LNCaP clone FGC (cell line): ENCODE data around the gene SLC27A4.

ENCODE experiments used
- DNase-seq: peaks from one replicate; pipeline ENCODE4 v3.0.0-alpha.2; 2011; ENCODE audit warnings: low read depth
- H3K4me3 ChIP-seq: 2 replicates; pipeline ENCODE4 v1.5.1; 2011; ENCODE audit warnings: mild to moderate bottlenecking, low read depth, low read length, control low read depth
- TF ChIP-seq, protein P1 (sequence below): IDR thresholded peaks from 2 replicates; pipeline ENCODE4 v1.5.1; 2012; ENCODE audit warnings: mild to moderate bottlenecking; ENCODE audit not compliant: control insufficient read depth, insufficient read depth; ENCODE audit errors: extremely low read depth

Gene SLC27A4

DNA sequence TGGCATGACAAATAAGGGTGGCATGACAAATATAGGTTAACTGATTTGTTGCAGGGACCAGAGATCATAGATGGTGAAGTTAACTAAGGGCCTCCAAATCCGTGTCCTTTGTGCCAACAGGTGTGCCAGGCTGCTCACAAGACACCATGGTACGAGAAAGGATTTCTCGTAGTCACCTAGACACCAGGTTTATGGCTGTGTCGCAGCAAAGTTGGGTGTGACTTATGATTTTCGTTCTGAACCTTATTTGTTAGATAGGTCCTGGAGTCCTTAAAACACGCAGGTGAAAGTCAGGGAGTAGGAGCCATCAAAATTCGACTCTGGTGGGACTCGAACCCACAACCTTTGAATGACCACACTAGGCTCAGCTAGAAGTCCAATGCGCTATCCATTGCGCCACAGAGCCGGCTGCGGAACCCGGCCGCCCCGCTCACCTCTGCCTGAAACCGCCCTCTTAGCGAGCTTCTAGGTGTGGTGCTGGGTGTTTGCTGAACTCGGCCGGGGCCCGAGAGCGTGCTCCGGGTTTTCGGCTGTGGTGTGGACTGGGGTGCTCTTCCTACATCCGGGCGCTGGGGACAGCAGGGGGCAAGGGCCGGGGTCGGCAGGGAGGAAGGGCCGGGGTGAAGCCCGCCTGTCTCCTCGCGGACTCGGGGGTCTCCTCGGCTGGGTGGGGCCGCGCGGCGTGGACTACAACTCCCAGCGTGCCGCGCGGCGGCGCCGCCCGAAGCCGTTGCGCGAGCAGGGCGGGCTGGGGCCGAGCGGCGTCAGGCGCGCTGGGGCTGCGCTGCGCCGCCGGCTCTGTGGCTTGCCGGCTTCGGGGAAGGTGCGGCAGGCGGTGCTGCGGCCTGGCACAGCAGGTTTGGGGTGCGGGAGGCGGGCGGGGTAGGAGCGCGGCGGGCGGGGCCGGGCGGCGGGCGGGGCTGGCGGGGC lies at the start of gene SLC27A4:
Gene SLC27A4, plus strand, starts transcription at position 767 of the 930 bp plus-strand sequence. CDS start 2,606 bp downstream, outside the sequence.
- TF ChIP-seq, protein P1, sequence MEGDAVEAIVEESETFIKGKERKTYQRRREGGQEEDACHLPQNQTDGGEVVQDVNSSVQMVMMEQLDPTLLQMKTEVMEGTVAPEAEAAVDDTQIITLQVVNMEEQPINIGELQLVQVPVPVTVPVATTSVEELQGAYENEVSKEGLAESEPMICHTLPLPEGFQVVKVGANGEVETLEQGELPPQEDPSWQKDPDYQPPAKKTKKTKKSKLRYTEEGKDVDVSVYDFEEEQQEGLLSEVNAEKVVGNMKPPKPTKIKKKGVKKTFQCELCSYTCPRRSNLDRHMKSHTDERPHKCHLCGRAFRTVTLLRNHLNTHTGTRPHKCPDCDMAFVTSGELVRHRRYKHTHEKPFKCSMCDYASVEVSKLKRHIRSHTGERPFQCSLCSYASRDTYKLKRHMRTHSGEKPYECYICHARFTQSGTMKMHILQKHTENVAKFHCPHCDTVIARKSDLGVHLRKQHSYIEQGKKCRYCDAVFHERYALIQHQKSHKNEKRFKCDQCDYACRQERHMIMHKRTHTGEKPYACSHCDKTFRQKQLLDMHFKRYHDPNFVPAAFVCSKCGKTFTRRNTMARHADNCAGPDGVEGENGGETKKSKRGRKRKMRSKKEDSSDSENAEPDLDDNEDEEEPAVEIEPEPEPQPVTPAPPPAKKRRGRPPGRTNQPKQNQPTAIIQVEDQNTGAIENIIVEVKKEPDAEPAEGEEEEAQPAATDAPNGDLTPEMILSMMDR = no peak
- DNase-seq = peak; percentile 83
- H3K4me3 ChIP-seq = peak within 1 kb of the TSS; percentile 73

DNA sequence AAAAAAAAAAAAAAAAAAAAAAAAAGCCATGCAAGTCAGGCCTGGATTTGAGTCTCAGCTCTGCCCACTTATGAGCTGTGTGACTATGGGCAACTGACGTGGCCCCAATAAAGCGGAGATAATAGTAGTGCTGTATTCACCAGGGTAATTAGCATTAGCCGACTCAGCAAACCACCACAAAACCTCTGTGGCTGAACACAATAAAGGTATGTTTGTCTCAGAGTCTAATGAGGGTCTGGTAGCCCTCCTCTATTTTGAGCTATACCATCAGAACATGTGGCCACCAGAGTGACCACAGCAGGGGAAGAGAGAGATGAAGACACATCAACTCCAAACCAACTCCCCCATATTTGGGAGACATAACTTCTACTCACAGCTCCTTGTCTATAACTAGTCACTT lies 48.3 kb upstream of the SLC27A4 start:
- H3K4me3 ChIP-seq = no peak overlapping the region
- DNase-seq = no peak
- TF ChIP-seq, protein P1 = no peak

DNA sequence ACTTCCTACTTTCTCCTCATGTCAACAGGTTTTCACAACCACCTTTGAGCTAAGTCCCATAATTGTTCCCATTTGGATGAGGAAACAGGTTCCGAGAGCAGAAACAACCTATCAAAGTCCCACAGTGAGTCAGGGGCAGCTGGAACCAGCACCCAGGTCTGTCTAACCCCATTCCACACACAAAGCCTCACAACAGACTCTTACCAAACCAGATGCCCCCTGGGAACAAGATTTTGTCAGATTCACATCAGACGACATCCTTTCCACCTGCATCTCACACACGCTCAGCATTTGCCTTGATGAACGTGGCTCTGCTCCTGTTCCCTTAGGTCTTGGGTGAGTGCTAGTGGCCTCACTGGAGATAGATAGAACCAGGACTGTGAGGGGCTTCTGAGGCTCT lies 47.2 kb upstream of the SLC27A4 start:
- DNase-seq = no peak
- TF ChIP-seq, protein P1 = no peak

DNA sequence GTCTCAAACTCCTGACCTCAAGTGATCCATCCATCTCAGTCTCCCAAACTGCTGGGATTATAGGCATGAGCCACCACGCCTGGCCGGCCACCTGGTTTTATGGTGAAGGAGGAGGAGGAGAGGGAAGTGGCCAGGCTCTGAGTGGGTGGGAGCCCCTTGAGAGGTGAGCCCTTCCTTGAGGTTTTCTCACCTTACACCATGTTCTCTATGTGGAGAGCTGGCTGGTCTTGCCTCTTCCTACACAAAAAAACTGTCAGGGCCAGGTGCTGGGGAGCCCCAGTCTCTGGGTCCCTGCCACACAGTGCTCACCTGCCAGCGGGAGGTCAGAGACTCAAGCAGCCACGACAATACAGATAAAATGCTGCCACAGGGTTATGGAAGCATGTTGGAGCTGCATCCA lies 46.2 kb upstream of the SLC27A4 start:
- TF ChIP-seq, protein P1 = no peak
- DNase-seq = no peak

More for the DNA sequence above, 47.2 kb upstream of the SLC27A4 start:
- H3K4me3 ChIP-seq = no peak overlapping the region

DNA sequence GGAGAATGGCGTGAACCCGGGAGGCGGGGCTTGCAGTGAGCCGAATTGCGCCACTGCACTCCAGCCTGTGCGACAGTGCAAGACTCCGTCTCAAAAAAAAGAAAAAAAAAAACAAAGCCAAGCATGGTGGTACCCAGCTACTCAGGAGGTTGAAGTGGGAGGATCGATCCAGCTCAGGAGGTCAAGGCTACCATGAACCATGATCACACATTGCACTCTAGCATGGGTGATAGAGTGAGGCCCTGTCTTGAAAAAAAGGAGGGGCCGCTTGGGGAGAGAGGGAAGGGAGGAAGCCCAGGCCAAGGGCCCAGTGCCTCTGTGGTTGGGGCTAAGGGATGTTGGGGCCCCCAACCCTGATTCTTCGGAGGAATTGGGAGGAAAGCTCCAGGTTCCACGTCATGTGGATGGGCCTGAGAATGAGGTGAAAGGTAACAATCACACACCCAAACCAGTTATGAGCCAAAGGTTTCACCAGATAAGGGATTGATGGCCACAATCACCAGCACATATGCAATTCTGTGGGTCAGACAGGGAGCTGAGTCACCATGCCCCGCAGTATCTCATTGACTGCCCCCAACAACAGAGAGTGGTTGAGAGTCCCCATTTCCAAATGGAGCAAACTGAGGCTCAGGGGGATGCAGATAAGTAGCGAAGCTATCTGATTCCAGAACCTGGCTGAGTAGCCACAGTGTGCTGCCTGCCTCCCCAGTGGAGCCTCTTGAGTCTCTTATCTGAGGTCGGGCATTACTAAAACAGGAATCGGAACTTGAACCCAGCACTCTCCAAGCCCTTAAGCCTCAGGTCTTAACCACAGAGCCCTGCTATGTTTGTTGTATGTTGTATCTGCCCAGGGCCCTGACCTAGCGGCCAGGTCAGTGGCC lies 43.7 kb upstream of the SLC27A4 start:
- no peak overlapping the region for H3K4me3 ChIP-seq
- DNase-seq = no peak
- TF ChIP-seq, protein P1 = no peak

More for the DNA sequence above, 46.2 kb upstream of the SLC27A4 start:
- no peak overlapping the region for H3K4me3 ChIP-seq

DNA sequence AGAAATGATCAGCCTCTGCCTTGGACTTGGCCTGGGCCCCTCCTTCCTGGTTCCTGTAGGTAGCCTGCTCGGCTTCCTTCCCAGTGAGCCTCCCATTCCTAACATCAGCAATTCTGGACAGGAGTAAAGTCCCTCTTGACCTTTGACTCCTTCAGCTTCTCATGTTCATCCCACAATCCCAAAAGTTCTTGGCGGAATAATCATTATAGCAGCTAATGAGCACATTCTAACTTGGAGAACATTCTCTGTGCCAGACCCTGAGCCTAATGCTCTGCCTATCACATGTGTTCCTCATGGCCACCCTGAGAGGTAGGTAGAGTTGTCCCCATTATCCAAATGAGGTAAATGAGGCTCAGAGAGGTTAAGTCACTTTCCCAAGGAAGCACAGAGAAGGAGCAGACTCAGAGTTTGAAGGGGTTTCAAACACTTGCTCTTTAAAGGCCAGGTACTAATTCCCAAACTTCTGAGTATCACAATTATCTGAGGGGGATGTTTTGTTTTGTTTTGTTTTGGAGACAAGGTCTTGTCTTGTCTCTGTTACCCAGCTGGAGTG lies 43.0 kb upstream of the SLC27A4 start:
- TF ChIP-seq, protein P1 = no peak
- no peak overlapping the region for H3K4me3 ChIP-seq
- no peak for DNase-seq
